Large intestine (tissue), 3 donors: ENCODE results near the gene HOXB7. TPM values are rescaled to one million over a fixed set of nuclear protein-coding genes. Genes with fewer than 3 reads are reported as not detected.

Experiments
- DNase-seq, 2 donors: peaks; one replicate each; pipeline versions ENCODE4 v3.0.0 to v3.0.0-alpha.2; 2013
- H3K27ac ChIP-seq: one replicate; pipeline ENCODE4 v1.5.1; 2013; ENCODE audit warnings: low read length
- H3K27me3 ChIP-seq: 2 replicates; pipeline ENCODE4 v1.6.1; 2013; ENCODE audit warnings: low read length; ENCODE audit not compliant: control insufficient read depth, insufficient read depth
- H3K36me3 ChIP-seq: 2 replicates; pipeline ENCODE4 v1.6.1; 2013; ENCODE audit warnings: low read length; ENCODE audit not compliant: control insufficient read depth, insufficient read depth
- H3K4me1 ChIP-seq: one replicate; pipeline ENCODE4 v1.6.1; 2013; ENCODE audit warnings: low read length; ENCODE audit not compliant: control insufficient read depth, insufficient read depth
- H3K4me3 ChIP-seq: one replicate; pipeline ENCODE4 v1.5.1; 2013; ENCODE audit warnings: low read length
- H3K9me3 ChIP-seq: one replicate; pipeline ENCODE4 v1.6.1; 2013; ENCODE audit warnings: mild to moderate bottlenecking, low read depth, low read length, moderate library complexity; ENCODE audit not compliant: control insufficient read depth
- WGBS: methylation state at CpG from one replicate; pipeline ENCODE4 v1.1.5; 2013; ENCODE audit warnings: low lambda C conversion rate; ENCODE audit not compliant: insufficient coverage; 5-methylcytosine and 5-hydroxymethylcytosine counted together
- polyA plus RNA-seq: library from polyadenylated mRNA; unstranded; fragments of 120-200 nt; gene quantifications from one replicate; pipeline ENCODE4 v1.2.1, GENCODE V29; 2013

The HOXB7 gene
- polyA plus RNA-seq, 1 donor, result 3.5 TPM

DNA sequence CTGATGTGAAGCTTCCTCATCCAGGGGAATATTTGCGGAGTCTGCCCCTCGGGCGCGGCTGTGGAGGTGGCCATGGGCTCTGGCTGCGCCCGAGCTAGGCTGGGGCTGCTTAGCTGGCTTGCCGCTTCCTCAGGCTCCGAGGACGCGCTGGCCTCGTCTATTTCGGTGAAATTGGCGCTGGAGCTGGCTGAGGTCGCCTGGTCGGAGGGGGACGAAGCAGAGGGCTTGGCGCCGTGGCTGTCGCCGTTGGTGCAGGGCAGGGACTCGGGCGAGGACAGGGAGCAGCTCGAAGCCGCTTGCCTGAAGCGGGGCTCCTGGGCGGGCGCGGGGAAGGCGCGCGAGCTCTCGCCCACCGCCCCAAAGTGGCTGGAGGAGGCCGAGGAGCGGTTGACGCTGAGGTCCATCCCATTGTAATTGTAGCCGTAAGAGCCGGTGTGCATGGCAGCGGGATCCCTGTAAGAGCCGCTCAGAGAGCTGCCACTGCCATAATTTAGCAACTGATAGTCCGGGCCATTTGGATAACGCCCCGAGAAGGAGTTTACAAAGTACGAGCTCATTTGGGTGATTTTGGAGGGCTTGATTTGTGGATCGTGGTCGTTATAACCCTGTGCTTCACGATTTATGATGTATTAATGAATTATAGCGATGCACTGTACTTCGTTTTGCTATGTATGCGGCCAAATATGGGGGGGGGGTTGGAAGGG, 17.5 kb downstream of the HOXB7 start, which contains the start of gene HOXB5:
HOXB5 (minus strand) TSS at position 654 of the 704 bp plus-strand sequence; CDS start at position 557, 97 bp downstream.
- Histone ChIP-seq H3K27ac (peak within 1 kb of the TSS; percentile 85), H3K27me3 (peaks cover 99% of the 10 kb centered on the region), H3K4me1 (peaks cover 27% of the 10 kb centered on the region), H3K36me3 (peaks cover 12% of the 10 kb centered on the region), H3K9me3 (peaks cover 19% of the 10 kb centered on the region), H3K4me3 (peak within 1 kb of the TSS; percentile 45)
- WGBS, result no CpG with 5 or more reads among the region's 50 CpGs
- peak in 1 of 2 donors; percentile 10 for DNase-seq

- H3K36me3 ChIP-seq, result peaks cover 12% of the 10 kb centered on the region
- no CpG with 5 or more reads among the region's 14 CpGs for WGBS
- peak overlapping the region; percentile 85 for H3K27ac ChIP-seq
- DNase-seq, result no peak
- H3K9me3 ChIP-seq, result peaks cover 14% of the 10 kb centered on the region
- H3K4me1 ChIP-seq, result peaks cover 26% of the 10 kb centered on the region
- H3K27me3 ChIP-seq, result peaks cover 98% of the 10 kb centered on the region
- H3K4me3 ChIP-seq, result peak overlapping the region; percentile 45
Observed at GRCh38 chr17:48592577-48592976, 18.2 kb downstream of the HOXB7 start.

DNA sequence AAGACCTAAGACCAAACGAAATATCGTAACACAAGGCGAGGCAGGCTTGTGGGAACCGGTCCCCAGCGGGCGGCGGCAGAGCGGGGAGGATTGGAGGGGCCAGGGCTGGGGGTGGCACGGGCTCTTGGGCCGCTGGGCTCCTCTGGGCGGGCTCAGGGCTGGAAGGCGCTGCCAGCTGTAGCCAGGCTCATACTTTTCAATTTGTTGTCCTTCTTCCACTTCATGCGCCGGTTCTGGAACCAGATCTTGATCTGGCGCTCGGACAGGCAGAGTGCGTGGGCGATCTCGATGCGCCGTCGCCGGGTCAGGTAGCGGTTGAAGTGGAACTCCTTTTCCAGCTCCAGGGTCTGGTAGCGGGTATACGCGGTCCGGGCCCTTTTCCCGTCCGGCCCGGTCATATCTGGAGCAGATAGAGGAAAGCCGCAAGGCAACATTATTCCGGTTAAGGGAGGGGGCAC, 18.7 kb downstream of the HOXB7 start:
- H3K4me3 ChIP-seq, result peak overlapping the region; percentile 45

DNA sequence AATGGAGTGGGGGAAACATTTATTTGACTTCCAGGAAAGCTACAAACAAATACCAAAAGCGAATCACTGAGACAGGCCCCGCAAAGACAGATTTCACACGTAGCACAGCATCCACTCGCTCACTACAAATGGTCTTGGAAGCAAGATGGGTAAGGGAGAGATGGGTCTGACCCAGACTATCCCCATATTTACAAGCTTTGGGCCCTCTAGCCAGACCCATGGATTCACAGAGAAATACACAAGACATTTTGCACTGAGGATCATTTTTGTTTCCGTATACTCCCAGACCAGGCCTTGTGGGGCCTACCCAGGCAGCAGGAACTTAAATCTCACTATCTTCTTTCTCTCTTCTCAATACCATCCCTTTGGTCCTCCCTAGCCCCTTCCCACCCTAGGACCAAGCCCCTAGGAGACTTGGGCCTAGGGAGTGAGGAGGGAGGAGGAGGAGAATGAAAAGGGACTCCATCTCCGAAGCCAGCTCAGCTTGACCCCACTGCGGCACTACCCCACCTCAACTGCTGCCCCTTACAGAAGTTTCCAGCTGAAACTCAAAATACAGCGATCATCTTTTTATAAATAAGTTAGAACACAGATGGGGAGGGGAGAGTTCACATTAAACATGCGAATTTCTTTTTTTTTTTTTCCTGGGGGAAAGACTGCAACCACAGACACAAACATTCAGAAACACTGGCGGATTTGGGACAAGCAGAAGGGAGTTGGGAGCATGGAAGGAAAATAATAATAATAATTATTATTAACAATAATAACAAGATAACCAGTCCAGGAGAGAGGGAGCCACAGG, 19.4 kb downstream of the HOXB7 start:
- H3K4me3 ChIP-seq, result peak overlapping the region; percentile 45
- peaks cover 26% of the 10 kb centered on the region for H3K4me1 ChIP-seq
- DNase-seq, result no peak
- H3K9me3 ChIP-seq, result peaks cover 11% of the 10 kb centered on the region
- H3K27me3 ChIP-seq, result peaks cover 98% of the 10 kb centered on the region
- H3K27ac ChIP-seq, result peak overlapping the region; percentile 85
- WGBS, result 43% methylated on average over 1 of the region's 10 CpGs
- peaks cover 12% of the 10 kb centered on the region for H3K36me3 ChIP-seq

More for the DNA sequence above, 18.7 kb downstream of the HOXB7 start:
- H3K36me3 ChIP-seq, result peaks cover 12% of the 10 kb centered on the region
- H3K9me3 ChIP-seq, result peaks cover 11% of the 10 kb centered on the region
- WGBS, result no CpG with 5 or more reads among the region's 33 CpGs
- peaks cover 23% of the 10 kb centered on the region for H3K4me1 ChIP-seq
- no peak for DNase-seq
- peaks cover 98% of the 10 kb centered on the region for H3K27me3 ChIP-seq
- peak overlapping the region; percentile 85 for H3K27ac ChIP-seq

DNA sequence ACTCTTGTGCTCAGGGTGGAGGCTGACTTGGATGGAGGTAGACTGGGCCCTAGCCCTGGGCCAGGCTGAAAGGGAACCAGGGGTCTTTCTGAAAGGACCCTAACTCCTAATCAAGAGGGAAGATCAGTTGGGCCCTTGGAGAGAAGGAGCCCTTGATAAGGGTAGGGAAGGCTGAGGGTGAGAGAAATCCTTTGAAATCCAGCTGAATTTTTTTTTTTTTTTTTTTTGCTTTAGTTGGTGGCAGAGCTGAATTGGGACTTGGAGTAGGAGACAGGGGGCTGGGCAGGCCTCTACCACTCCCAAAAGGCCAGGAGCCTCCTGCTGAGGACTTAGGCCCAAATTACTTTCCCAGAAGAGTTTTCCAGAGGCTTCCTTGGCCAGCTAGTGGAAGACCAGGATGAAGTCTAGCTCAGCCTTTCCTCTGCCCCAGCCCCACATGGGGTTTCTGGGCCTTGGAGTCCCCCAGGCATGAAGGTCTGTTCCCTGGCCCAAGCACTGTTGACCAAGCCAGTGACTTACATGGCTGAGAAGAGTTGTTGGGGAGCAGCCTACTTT, 20.1 kb downstream of the HOXB7 start:
- Histone ChIP-seq H3K36me3 (peaks cover 12% of the 10 kb centered on the region), H3K27ac (peak overlapping the region; percentile 85), H3K4me3 (peak overlapping the region; percentile 34), H3K9me3 (peaks cover 12% of the 10 kb centered on the region), H3K27me3 (peaks cover 98% of the 10 kb centered on the region), H3K4me1 (peaks cover 32% of the 10 kb centered on the region)
- DNase-seq, result no peak

GRCh38 chr17:48589831-48590606, 20.8 kb downstream of the HOXB7 start, which contains the start of gene HOXB3:
Gene HOXB3, minus strand, starts transcription at chr17:48590241. Its CDS starts 37,767 bp downstream, at chr17:48552474.
- no peak for DNase-seq
- Histone ChIP-seq H3K27ac (peak within 1 kb of the TSS; percentile 85), H3K4me1 (peaks cover 32% of the 10 kb centered on the region), H3K9me3 (peaks cover 12% of the 10 kb centered on the region), H3K4me3 (peak within 1 kb of the TSS; percentile 34), H3K36me3 (peaks cover 8% of the 10 kb centered on the region), H3K27me3 (peaks cover 98% of the 10 kb centered on the region)
- WGBS, result no CpG with 5 or more reads among the region's 23 CpGs

DNA sequence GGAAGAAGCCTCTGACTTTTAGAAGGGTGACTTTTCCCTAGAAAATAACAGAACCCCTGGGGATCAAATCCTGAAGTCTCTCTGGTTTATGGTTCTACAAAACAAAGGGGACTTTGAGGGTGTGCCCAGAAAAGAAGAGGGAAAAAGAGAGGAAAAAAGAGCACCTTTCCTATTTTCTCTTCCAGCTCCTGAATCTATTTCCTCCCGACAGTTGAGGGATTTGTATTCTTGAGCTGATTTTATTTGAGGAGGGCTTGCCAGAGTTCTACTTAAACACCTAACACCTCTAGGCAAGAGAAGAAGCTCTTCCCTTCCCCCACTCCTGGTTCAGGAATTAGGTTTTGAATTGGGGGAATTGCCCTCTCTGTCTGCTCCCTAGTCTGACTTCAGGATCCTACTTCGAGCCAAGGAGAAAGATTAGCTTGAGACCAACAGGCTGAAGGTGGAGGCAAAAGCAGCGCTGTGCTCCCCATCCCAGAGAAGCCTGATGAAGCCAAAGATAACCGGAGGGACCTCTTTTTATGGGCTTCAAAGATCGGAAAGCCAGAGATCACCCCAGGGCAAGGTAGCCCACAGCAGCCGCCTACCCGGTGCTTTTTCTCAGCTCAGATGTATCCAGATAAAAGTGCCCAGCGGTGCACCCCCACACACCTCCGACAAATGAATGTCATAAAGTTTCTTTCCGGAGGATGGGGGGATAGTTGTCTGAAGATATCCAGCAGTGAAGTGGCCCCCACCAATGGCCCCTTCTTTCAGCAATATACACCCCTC, 21.6 kb downstream of the HOXB7 start:
- Histone ChIP-seq H3K36me3 (peaks cover 7% of the 10 kb centered on the region), H3K27me3 (peaks cover 97% of the 10 kb centered on the region), H3K4me1 (peaks cover 29% of the 10 kb centered on the region), H3K4me3 (peak overlapping the region; percentile 34), H3K9me3 (peaks cover 12% of the 10 kb centered on the region), H3K27ac (peak overlapping the region; percentile 85)
- DNase-seq, result no peak
- no CpG with 5 or more reads among the region's 10 CpGs for WGBS

DNA sequence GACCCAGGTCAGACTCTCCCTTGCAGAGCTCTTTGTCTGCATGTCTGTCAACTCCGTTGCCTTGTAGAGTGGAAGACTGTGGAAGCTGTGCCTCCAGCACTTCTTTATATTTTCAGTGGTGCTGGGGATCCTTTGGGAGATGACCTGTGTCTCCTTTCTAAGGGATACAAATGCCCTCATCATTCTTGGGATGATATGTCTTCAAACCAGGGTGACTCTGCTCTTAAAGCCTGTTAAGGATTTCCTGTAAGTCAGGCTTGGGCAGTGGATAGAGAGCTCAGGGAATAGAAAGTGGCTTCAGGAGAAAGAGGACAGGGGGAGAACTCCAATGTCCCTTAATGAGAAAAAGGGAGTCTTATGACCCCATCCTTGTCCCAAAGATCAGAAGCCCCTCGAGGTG, 22.3 kb downstream of the HOXB7 start:
- H3K27ac ChIP-seq, result peak overlapping the region; percentile 85
- WGBS, result no CpG with 5 or more reads among the region's 2 CpGs
- H3K4me1 ChIP-seq, result peaks cover 29% of the 10 kb centered on the region
- no peak for DNase-seq
- peaks cover 12% of the 10 kb centered on the region for H3K9me3 ChIP-seq
- H3K36me3 ChIP-seq, result peaks cover 7% of the 10 kb centered on the region
- H3K4me3 ChIP-seq, result peak overlapping the region; percentile 3
- H3K27me3 ChIP-seq, result peaks cover 97% of the 10 kb centered on the region

DNA sequence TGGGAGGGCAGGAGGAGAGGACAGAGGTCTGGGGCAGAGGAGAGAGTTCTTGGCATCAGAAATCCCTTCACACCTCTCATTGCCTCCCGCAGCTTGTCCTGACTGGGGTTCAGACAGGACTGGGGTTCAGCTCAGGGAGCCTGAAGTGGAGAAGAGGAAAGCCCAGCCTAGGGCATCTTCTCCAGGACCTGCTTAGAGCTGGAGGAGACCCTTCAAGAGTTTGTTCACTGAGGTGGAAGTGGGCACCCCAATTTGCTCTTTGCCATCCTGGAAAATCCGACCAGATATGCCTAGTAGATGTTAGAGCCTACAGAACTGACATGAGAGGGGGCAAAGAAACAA, 22.8 kb downstream of the HOXB7 start:
- peaks cover 7% of the 10 kb centered on the region for H3K36me3 ChIP-seq
- no peak for DNase-seq
- H3K27ac ChIP-seq, result peak overlapping the region; percentile 85
- H3K4me3 ChIP-seq, result peak overlapping the region; percentile 3
- H3K4me1 ChIP-seq, result peaks cover 29% of the 10 kb centered on the region
- H3K27me3 ChIP-seq, result peaks cover 97% of the 10 kb centered on the region
- WGBS, result no CpG with 5 or more reads among the region's 2 CpGs
- H3K9me3 ChIP-seq, result peaks cover 10% of the 10 kb centered on the region
